ENCODE data around the gene QRICH1. TPM values are rescaled to one million over a fixed set of nuclear protein-coding genes. Genes with fewer than 3 reads are reported as not detected.

The QRICH1 gene
- total and polyA plus RNA-seq, 2 of the 13 experiments (the other 11 are each of a cell fraction or from before 2014, with no cell fraction given): 52.6 to 102 TPM

GRCh38 chr3:49021813-49022687, 71.8 kb downstream of the QRICH1 start, which contains the start of gene NDUFAF3 (continued):
- TF ChIP-seq, protein P1, sequence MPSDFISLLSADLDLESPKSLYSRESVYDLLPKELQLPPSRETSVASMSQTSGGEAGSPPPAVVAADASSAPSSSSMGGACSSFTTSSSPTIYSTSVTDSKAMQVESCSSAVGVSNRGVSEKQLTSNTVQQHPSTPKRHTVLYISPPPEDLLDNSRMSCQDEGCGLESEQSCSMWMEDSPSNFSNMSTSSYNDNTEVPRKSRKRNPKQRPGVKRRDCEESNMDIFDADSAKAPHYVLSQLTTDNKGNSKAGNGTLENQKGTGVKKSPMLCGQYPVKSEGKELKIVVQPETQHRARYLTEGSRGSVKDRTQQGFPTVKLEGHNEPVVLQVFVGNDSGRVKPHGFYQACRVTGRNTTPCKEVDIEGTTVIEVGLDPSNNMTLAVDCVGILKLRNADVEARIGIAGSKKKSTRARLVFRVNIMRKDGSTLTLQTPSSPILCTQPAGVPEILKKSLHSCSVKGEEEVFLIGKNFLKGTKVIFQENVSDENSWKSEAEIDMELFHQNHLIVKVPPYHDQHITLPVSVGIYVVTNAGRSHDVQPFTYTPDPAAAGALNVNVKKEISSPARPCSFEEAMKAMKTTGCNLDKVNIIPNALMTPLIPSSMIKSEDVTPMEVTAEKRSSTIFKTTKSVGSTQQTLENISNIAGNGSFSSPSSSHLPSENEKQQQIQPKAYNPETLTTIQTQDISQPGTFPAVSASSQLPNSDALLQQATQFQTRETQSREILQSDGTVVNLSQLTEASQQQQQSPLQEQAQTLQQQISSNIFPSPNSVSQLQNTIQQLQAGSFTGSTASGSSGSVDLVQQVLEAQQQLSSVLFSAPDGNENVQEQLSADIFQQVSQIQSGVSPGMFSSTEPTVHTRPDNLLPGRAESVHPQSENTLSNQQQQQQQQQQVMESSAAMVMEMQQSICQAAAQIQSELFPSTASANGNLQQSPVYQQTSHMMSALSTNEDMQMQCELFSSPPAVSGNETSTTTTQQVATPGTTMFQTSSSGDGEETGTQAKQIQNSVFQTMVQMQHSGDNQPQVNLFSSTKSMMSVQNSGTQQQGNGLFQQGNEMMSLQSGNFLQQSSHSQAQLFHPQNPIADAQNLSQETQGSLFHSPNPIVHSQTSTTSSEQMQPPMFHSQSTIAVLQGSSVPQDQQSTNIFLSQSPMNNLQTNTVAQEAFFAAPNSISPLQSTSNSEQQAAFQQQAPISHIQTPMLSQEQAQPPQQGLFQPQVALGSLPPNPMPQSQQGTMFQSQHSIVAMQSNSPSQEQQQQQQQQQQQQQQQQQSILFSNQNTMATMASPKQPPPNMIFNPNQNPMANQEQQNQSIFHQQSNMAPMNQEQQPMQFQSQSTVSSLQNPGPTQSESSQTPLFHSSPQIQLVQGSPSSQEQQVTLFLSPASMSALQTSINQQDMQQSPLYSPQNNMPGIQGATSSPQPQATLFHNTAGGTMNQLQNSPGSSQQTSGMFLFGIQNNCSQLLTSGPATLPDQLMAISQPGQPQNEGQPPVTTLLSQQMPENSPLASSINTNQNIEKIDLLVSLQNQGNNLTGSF (CRISPR knock-in tag; IDR thresholded peaks at IDR 0.05): no peak
- TF ChIP-seq RFX5 (IDR thresholded peaks at IDR 0.05; ENCODE audit: low read depth, low read length) (no peak), ZNF275 (CRISPR knock-in tag; IDR thresholded peaks at IDR 0.05; ENCODE audit: borderline replicate concordance) (peak; percentile 95; the same call in 1 of the 2 replicates), FOXP4 (CRISPR knock-in tag; IDR thresholded peaks at IDR 0.05) (peak; percentile 43), MYC (CRISPR knock-in tag; IDR thresholded peaks at IDR 0.05; ENCODE audit: borderline replicate concordance) (peak; percentile 81; the same call in 1 of the 2 replicates), ZNF274 (CRISPR knock-in tag; IDR thresholded peaks at IDR 0.05) (no peak), ZNF512B (CRISPR knock-in tag; IDR thresholded peaks at IDR 0.05; ENCODE audit: borderline replicate concordance) (no peak), MEF2D (CRISPR knock-in tag; IDR thresholded peaks at IDR 0.05) (no peak), CCAR2 (optimal IDR thresholded peaks at IDR 0.05; ENCODE audit: low read depth, low read length) (no peak), SMAD1 (CRISPR knock-in tag; IDR thresholded peaks at IDR 0.05; ENCODE audit: borderline replicate concordance, low read depth) (no peak; the same call in 1 of the 2 replicates), ZFX (CRISPR knock-in tag; IDR thresholded peaks at IDR 0.05; ENCODE audit: low read depth) (peak; percentile 74; the same call in 1 of the 2 replicates), SP4 (CRISPR knock-in tag; IDR thresholded peaks at IDR 0.05) (no peak), CCDC6 (CRISPR knock-in tag; IDR thresholded peaks at IDR 0.05) (0 out of 2 replicates have a peak, but pooled peaks have one; percentile 10), HMG20A (CRISPR knock-in tag; IDR thresholded peaks at IDR 0.05; ENCODE audit: borderline replicate concordance) (no peak), PITX1 (CRISPR knock-in tag; IDR thresholded peaks at IDR 0.05) (peak; percentile 58; the same call in 1 of the 2 replicates)

All from HepG2 (cell line).